ENCODE results near the gene DLGAP4.

GRCh38 chr20:36279776-36280175 is 26.4 kb upstream of the DLGAP4 start:
- TF ChIP-seq EP300 (IDR thresholded peaks at IDR 0.05) (no peak), CTCF (IDR thresholded peaks at IDR 0.05) (no peak), POLR2A (IDR thresholded peaks at IDR 0.05) (no peak)

Data from stomach (tissue), 4 donors.